OCI-LY3 (cell line): ENCODE results near the gene FMNL1.

ENCODE experiments used
- EZH2phosphoT487 ChIP-seq: fragments of 200-600 bp; shearing (Covaris generic); IDR thresholded peaks from 2 replicates; pipeline ENCODE4 v1.6.1; 2018; ENCODE audit warnings: antibody characterized with exemption, mixed run types, low read depth
- TF ChIP-seq, protein P1 (sequence below): fragments of 200-600, 300-600 bp; sonication (generic); IDR thresholded peaks from 2 replicates; pipeline ENCODE4 v1.5.1; 2014; ENCODE audit warnings: antibody characterized with exemption, low read length, low read depth

DNA sequence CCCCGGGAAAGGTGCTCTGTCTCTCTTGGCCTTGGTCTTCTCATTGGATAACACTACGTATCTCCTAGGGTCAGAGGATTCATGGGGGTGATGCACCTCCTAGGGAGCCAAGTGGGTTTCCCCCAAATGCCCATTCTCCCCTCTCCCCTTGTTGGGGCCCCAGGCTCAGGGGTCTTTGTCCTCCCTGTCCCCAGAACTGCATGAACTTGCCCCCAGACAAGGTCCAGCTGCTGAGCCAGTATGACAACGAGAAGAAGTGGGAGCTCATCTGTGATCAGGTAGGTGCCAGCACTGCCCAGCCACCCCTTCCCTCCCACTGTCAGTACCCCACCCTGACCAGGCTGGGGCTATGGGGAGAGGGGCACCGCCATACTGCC, 8.7 kb downstream of the FMNL1 start:
- TF ChIP-seq, protein P1, sequence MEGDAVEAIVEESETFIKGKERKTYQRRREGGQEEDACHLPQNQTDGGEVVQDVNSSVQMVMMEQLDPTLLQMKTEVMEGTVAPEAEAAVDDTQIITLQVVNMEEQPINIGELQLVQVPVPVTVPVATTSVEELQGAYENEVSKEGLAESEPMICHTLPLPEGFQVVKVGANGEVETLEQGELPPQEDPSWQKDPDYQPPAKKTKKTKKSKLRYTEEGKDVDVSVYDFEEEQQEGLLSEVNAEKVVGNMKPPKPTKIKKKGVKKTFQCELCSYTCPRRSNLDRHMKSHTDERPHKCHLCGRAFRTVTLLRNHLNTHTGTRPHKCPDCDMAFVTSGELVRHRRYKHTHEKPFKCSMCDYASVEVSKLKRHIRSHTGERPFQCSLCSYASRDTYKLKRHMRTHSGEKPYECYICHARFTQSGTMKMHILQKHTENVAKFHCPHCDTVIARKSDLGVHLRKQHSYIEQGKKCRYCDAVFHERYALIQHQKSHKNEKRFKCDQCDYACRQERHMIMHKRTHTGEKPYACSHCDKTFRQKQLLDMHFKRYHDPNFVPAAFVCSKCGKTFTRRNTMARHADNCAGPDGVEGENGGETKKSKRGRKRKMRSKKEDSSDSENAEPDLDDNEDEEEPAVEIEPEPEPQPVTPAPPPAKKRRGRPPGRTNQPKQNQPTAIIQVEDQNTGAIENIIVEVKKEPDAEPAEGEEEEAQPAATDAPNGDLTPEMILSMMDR, result no peak
- TF ChIP-seq EZH2phosphoT487, result no peak
